ENCODE data around the gene SPON2. TPM values are rescaled to one million over a fixed set of nuclear protein-coding genes. Genes with fewer than 3 reads are reported as not detected.

SPON2 gene
- total RNA-seq, 1 experiment from 2014 or later: 1.8 TPM

DNA sequence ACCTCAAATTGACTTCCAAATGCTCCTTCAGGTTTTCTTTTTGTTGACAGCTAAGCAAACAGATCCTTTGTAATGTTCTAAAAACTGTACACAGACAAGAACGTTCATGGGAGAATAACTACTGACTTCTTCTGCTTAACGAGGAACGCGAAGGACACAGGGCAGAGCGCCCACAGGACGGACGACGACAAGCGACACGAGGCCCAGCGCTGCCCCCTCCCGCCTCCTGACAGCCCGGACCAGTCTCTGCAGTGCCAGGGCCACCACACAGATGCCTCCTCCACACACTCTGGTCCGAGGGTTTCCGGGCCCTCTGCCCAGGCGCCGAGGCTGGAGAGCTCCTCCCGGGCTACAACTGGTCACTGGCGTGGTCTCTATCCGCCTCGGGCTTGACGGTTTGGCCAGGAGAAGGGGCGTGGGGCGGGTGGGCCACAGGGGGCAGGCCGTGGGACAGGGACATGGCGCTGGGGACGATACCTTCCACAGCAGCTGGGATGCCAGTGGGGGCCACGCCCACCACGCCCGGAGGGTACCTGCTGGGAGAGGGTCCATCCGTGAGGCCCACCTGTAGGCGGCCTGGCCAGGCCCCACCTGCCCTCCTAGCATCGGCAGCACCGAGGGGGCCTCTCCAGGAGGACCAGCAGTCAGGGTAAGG lies 39.6 kb upstream of the SPON2 start:
- ChIA-PET POLR2A (no interaction called here), CTCF (no interaction called here)
- ATAC-seq: no peak
- BruUV-seq (replicated peaks): no TSS peak
- Histone ChIP-seq H3K36me3 (ENCODE audit: control insufficient read depth, insufficient read depth, low read length) (no peaks in the 10 kb centered on the region), H3K4me3 (ENCODE audit: low read depth in 2 of 2, low read length in 2 of 2) (no peak overlapping the region), H3K4me1 (ENCODE audit: control insufficient read depth, insufficient read depth, low read length) (peaks cover 21% of the 10 kb centered on the region), H3K27me3 (ENCODE audit: control insufficient read depth, insufficient read depth, low read length) (no peaks in the 10 kb centered on the region), H3K27ac (ENCODE audit: low read length) (no peak overlapping the region), H3K9me3 (ENCODE audit: control insufficient read depth, insufficient read depth, low read depth, low read length) (no peaks in the 10 kb centered on the region)
- in situ Hi-C loops (cut with HindIII; ENCODE audit: low pct_unique_long_range_greater_than_20kb, low sequenced_read_pairs) (no loop called here), intact Hi-C loops (cut with micrococcal nuclease; ENCODE audit: unreplicated experiment) (no loop called here)
- no peak for DNase-seq (ENCODE audit: low read depth, low spot score)
- TF ChIP-seq, protein P1, sequence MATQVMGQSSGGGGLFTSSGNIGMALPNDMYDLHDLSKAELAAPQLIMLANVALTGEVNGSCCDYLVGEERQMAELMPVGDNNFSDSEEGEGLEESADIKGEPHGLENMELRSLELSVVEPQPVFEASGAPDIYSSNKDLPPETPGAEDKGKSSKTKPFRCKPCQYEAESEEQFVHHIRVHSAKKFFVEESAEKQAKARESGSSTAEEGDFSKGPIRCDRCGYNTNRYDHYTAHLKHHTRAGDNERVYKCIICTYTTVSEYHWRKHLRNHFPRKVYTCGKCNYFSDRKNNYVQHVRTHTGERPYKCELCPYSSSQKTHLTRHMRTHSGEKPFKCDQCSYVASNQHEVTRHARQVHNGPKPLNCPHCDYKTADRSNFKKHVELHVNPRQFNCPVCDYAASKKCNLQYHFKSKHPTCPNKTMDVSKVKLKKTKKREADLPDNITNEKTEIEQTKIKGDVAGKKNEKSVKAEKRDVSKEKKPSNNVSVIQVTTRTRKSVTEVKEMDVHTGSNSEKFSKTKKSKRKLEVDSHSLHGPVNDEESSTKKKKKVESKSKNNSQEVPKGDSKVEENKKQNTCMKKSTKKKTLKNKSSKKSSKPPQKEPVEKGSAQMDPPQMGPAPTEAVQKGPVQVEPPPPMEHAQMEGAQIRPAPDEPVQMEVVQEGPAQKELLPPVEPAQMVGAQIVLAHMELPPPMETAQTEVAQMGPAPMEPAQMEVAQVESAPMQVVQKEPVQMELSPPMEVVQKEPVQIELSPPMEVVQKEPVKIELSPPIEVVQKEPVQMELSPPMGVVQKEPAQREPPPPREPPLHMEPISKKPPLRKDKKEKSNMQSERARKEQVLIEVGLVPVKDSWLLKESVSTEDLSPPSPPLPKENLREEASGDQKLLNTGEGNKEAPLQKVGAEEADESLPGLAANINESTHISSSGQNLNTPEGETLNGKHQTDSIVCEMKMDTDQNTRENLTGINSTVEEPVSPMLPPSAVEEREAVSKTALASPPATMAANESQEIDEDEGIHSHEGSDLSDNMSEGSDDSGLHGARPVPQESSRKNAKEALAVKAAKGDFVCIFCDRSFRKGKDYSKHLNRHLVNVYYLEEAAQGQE (IDR thresholded peaks at IDR 0.05; ENCODE audit: insufficient read depth in 1 of 2, low read depth in 2 of 2, low read length in 1 of 2): no peak
- TF ChIP-seq, protein P2, sequence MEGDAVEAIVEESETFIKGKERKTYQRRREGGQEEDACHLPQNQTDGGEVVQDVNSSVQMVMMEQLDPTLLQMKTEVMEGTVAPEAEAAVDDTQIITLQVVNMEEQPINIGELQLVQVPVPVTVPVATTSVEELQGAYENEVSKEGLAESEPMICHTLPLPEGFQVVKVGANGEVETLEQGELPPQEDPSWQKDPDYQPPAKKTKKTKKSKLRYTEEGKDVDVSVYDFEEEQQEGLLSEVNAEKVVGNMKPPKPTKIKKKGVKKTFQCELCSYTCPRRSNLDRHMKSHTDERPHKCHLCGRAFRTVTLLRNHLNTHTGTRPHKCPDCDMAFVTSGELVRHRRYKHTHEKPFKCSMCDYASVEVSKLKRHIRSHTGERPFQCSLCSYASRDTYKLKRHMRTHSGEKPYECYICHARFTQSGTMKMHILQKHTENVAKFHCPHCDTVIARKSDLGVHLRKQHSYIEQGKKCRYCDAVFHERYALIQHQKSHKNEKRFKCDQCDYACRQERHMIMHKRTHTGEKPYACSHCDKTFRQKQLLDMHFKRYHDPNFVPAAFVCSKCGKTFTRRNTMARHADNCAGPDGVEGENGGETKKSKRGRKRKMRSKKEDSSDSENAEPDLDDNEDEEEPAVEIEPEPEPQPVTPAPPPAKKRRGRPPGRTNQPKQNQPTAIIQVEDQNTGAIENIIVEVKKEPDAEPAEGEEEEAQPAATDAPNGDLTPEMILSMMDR (IDR thresholded peaks at IDR 0.05): no peak

DNA sequence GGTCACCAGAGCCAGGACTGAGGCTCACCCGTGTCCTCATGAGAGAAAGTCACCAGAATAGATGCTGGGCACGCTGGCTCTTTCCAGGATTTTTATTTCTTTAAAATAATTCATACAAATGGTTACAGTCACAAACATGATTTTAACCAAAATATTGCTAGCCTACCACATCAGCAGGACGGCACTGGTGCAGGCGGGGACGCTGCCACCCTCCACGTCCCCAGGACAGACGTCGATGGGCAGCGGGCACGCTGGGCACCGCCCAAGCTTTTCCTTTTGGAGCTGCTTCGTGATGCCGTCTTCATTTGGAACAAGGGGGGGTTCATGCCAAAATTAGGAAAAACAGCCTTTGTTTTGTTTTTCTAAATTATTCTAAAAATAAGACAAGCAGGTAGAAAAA lies 39.0 kb upstream of the SPON2 start:
- Histone ChIP-seq H3K4me3 (ENCODE audit: low read depth in 2 of 2, low read length in 2 of 2) (no peak overlapping the region), H3K27me3 (ENCODE audit: control insufficient read depth, insufficient read depth, low read length) (no peaks in the 10 kb centered on the region), H3K27ac (ENCODE audit: low read length) (no peak overlapping the region), H3K4me1 (ENCODE audit: control insufficient read depth, insufficient read depth, low read length) (peaks cover 21% of the 10 kb centered on the region), H3K9me3 (ENCODE audit: control insufficient read depth, insufficient read depth, low read depth, low read length) (no peaks in the 10 kb centered on the region), H3K36me3 (ENCODE audit: control insufficient read depth, insufficient read depth, low read length) (no peaks in the 10 kb centered on the region)
- no peak for DNase-seq (ENCODE audit: low read depth, low spot score)
- intact Hi-C loops (cut with micrococcal nuclease; ENCODE audit: unreplicated experiment) (no loop called here), in situ Hi-C loops (cut with HindIII; ENCODE audit: low pct_unique_long_range_greater_than_20kb, low sequenced_read_pairs) (no loop called here)
- ChIA-PET CTCF (no interaction called here), POLR2A (no interaction called here)
- TF ChIP-seq SIN3A (IDR thresholded peaks at IDR 0.05; ENCODE audit: borderline replicate concordance, insufficient read depth, low read depth, low read length): no peak
- TF ChIP-seq POLR2AphosphoS5 (IDR thresholded peaks at IDR 0.05; ENCODE audit: low read depth, low read length): no peak
- TF ChIP-seq, protein P2 (IDR thresholded peaks at IDR 0.05): no peak
- TF ChIP-seq, protein P1 (IDR thresholded peaks at IDR 0.05; ENCODE audit: insufficient read depth in 1 of 2, low read depth in 2 of 2, low read length in 1 of 2): no peak
- no peak for TF ChIP-seq TCF7L2 (IDR thresholded peaks at IDR 0.05; ENCODE audit: low read depth, low read length)
- no peak for ATAC-seq
- no TSS peak for BruUV-seq (replicated peaks)

Data from Panc1 (cell line).